Measurements from ENCODE around the gene ARVCF. TPM values are rescaled to one million over a fixed set of nuclear protein-coding genes. Genes with fewer than 3 reads are reported as not detected.

The ARVCF gene
- polyA plus RNA-seq (2013, experiment 1 of 2; ENCODE audit: insufficient read length): 4.6 TPM
- polyA plus RNA-seq (2013, experiment 2 of 2; ENCODE audit: insufficient read length): 4.6 TPM

GRCh38 chr22:20016734-20017621, at the start of gene ARVCF:
ARVCF (minus strand) TSS chr22:20016823; CDS start chr22:19990794, 26,029 bp downstream.
- DNase-seq: peak; percentile 85

- DNase-seq: no peak
Observed at GRCh38 chr22:20065896-20066616, 49.4 kb upstream of the ARVCF start.

GRCh38 chr22:20064545-20065262, 48.1 kb upstream of the ARVCF start:
- no peak for DNase-seq

GRCh38 chr22:20064140-20064480, 47.5 kb upstream of the ARVCF start:
- no peak for DNase-seq

GRCh38 chr22:20063271-20064139, 46.9 kb upstream of the ARVCF start:
- DNase-seq: no peak

GRCh38 chr22:20062766-20063083, 46.1 kb upstream of the ARVCF start:
- peak; percentile 9 for DNase-seq

- DNase-seq: no peak
Observed at GRCh38 chr22:20062043-20062765, 45.6 kb upstream of the ARVCF start.

GRCh38 chr22:20061481-20061861, 44.8 kb upstream of the ARVCF start:
- no peak for DNase-seq

- no peak for DNase-seq
Observed at GRCh38 chr22:20060700-20061480, 44.3 kb upstream of the ARVCF start.

- DNase-seq: no peak
Observed at GRCh38 chr22:20058989-20059770, 42.6 kb upstream of the ARVCF start.

- DNase-seq: no peak
Observed at GRCh38 chr22:20057596-20058268, 41.1 kb upstream of the ARVCF start.

- no peak for DNase-seq
Observed at GRCh38 chr22:20056696-20057386, 40.2 kb upstream of the ARVCF start.

- DNase-seq: no peak
Observed at GRCh38 chr22:20056161-20056560, 39.5 kb upstream of the ARVCF start.

GRCh38 chr22:20055654-20056053, 39.0 kb upstream of the ARVCF start:
- DNase-seq: no peak

- DNase-seq: no peak
Observed at GRCh38 chr22:20055144-20055543, 38.5 kb upstream of the ARVCF start.

- no peak for DNase-seq
Observed at GRCh38 chr22:20054485-20054884, 37.9 kb upstream of the ARVCF start.

- no peak for DNase-seq
Observed at GRCh38 chr22:20054034-20054427, 37.4 kb upstream of the ARVCF start.

GRCh38 chr22:20053407-20054033, 36.9 kb upstream of the ARVCF start:
- no peak for DNase-seq
